Measurements from ENCODE around the gene MCHR1. TPM values are rescaled to one million over a fixed set of nuclear protein-coding genes. Genes with fewer than 3 reads are reported as not detected.

The MCHR1 gene
- total RNA-seq, 1 experiment from 2014 or later = not detected

DNA sequence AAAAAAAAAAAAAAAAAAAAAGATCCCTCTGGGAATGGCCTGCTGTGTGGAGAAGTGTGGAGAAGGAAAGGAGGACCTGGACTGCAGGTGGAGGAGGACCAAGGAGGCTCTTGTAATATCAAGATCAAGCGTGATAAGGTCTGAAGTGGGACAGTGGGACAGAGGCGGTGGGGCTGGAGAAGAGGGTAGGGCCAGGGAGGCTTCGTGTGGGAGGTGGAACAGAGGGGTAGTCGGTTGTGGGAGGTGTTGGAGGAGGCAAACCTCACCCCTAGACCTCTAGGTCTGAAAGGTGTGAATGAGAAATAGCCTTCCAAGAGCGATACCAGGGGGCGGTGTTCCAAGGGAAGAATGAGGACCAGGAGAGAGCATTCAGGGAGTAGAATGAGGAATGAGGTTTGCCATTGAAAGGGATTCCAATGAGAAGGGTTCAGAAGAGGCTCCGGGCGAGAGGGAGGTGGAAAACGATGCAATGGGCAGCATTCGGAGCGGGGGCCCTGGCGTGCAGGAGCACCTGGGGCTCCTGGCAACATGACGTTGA, 44.2 kb downstream of the MCHR1 start:
- Histone ChIP-seq H3K36me3 (ENCODE audit: control insufficient read depth, insufficient read depth, low read length) (no peaks in the 10 kb centered on the region), H3K9me3 (ENCODE audit: control insufficient read depth, insufficient read depth, low read depth, low read length) (no peaks in the 10 kb centered on the region), H3K27ac (ENCODE audit: low read length) (no peak overlapping the region), H3K4me1 (ENCODE audit: control insufficient read depth, insufficient read depth, low read length) (peaks cover 6% of the 10 kb centered on the region), H3K27me3 (ENCODE audit: control insufficient read depth, insufficient read depth, low read length) (no peaks in the 10 kb centered on the region), H3K4me3 (ENCODE audit: low read depth in 2 of 2, low read length in 2 of 2) (no peak overlapping the region)
- ChIA-PET POLR2A (no interaction called here), CTCF (no interaction called here)
- no TSS peak for BruUV-seq (replicated peaks)
- no peak for TF ChIP-seq SIN3A (IDR thresholded peaks at IDR 0.05; ENCODE audit: borderline replicate concordance, insufficient read depth, low read depth, low read length)
- TF ChIP-seq, protein P1, sequence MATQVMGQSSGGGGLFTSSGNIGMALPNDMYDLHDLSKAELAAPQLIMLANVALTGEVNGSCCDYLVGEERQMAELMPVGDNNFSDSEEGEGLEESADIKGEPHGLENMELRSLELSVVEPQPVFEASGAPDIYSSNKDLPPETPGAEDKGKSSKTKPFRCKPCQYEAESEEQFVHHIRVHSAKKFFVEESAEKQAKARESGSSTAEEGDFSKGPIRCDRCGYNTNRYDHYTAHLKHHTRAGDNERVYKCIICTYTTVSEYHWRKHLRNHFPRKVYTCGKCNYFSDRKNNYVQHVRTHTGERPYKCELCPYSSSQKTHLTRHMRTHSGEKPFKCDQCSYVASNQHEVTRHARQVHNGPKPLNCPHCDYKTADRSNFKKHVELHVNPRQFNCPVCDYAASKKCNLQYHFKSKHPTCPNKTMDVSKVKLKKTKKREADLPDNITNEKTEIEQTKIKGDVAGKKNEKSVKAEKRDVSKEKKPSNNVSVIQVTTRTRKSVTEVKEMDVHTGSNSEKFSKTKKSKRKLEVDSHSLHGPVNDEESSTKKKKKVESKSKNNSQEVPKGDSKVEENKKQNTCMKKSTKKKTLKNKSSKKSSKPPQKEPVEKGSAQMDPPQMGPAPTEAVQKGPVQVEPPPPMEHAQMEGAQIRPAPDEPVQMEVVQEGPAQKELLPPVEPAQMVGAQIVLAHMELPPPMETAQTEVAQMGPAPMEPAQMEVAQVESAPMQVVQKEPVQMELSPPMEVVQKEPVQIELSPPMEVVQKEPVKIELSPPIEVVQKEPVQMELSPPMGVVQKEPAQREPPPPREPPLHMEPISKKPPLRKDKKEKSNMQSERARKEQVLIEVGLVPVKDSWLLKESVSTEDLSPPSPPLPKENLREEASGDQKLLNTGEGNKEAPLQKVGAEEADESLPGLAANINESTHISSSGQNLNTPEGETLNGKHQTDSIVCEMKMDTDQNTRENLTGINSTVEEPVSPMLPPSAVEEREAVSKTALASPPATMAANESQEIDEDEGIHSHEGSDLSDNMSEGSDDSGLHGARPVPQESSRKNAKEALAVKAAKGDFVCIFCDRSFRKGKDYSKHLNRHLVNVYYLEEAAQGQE (IDR thresholded peaks at IDR 0.05; ENCODE audit: insufficient read depth in 1 of 2, low read depth in 2 of 2, low read length in 1 of 2) = no peak
- no peak for TF ChIP-seq TCF7L2 (IDR thresholded peaks at IDR 0.05; ENCODE audit: low read depth, low read length)
- TF ChIP-seq, protein P2, sequence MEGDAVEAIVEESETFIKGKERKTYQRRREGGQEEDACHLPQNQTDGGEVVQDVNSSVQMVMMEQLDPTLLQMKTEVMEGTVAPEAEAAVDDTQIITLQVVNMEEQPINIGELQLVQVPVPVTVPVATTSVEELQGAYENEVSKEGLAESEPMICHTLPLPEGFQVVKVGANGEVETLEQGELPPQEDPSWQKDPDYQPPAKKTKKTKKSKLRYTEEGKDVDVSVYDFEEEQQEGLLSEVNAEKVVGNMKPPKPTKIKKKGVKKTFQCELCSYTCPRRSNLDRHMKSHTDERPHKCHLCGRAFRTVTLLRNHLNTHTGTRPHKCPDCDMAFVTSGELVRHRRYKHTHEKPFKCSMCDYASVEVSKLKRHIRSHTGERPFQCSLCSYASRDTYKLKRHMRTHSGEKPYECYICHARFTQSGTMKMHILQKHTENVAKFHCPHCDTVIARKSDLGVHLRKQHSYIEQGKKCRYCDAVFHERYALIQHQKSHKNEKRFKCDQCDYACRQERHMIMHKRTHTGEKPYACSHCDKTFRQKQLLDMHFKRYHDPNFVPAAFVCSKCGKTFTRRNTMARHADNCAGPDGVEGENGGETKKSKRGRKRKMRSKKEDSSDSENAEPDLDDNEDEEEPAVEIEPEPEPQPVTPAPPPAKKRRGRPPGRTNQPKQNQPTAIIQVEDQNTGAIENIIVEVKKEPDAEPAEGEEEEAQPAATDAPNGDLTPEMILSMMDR (IDR thresholded peaks at IDR 0.05) = no peak
- TF ChIP-seq POLR2AphosphoS5 (IDR thresholded peaks at IDR 0.05; ENCODE audit: low read depth, low read length) = no peak
- DNase-seq (ENCODE audit: low read depth, low spot score) = no peak
- intact Hi-C loops (cut with micrococcal nuclease; ENCODE audit: unreplicated experiment) (no loop called here), in situ Hi-C loops (cut with HindIII; ENCODE audit: low pct_unique_long_range_greater_than_20kb, low sequenced_read_pairs) (no loop called here)
- ATAC-seq = no peak

DNA sequence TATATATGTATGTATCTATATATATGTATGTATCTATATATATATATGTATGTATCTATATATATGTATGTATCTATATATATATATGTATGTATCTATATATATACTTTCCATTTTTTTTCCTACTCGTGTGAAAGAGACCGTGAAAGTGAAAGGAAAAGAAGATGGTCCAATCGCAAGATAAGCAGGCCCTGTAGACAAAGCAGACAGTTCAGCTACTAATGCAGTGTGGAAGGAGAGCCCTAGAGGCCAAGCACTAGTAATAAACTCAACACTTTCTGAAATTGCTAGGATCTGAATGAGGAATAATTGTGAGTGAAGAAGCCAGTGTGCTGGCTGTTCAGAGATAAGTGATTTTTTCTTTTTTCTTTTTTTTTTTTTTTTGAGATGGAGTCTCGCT, 47.2 kb downstream of the MCHR1 start:
- POLR2A ChIA-PET = interaction anchor here (0.5 kb wide), 1 partner anchor 38 kb away, joined by 4 read pairs; no protein-coding TSS in a partner anchor
- Histone ChIP-seq H3K4me1 (ENCODE audit: control insufficient read depth, insufficient read depth, low read length) (peaks cover 1% of the 10 kb centered on the region), H3K27ac (ENCODE audit: low read length) (no peak overlapping the region), H3K27me3 (ENCODE audit: control insufficient read depth, insufficient read depth, low read length) (no peaks in the 10 kb centered on the region), H3K9me3 (ENCODE audit: control insufficient read depth, insufficient read depth, low read depth, low read length) (no peaks in the 10 kb centered on the region), H3K36me3 (ENCODE audit: control insufficient read depth, insufficient read depth, low read length) (no peaks in the 10 kb centered on the region), H3K4me3 (ENCODE audit: low read depth in 2 of 2, low read length in 2 of 2) (no peak overlapping the region)
- intact Hi-C loops (cut with micrococcal nuclease; ENCODE audit: unreplicated experiment) = no loop called here
- ATAC-seq = no peak
- no TSS peak for BruUV-seq (replicated peaks)
- TF ChIP-seq POLR2AphosphoS5 (IDR thresholded peaks at IDR 0.05; ENCODE audit: low read depth, low read length) = no peak
- no peak for TF ChIP-seq TCF7L2 (IDR thresholded peaks at IDR 0.05; ENCODE audit: low read depth, low read length)
- TF ChIP-seq, protein P1 (IDR thresholded peaks at IDR 0.05; ENCODE audit: insufficient read depth in 1 of 2, low read depth in 2 of 2, low read length in 1 of 2) = no peak
- TF ChIP-seq SIN3A (IDR thresholded peaks at IDR 0.05; ENCODE audit: borderline replicate concordance, insufficient read depth, low read depth, low read length) = no peak
- TF ChIP-seq, protein P2 (IDR thresholded peaks at IDR 0.05) = no peak
- in situ Hi-C loops (cut with HindIII; ENCODE audit: low pct_unique_long_range_greater_than_20kb, low sequenced_read_pairs) = no loop called here
- CTCF ChIA-PET = no interaction called here
- DNase-seq (ENCODE audit: low read depth, low spot score) = no peak

Data from Panc1 (cell line).